Activated T-helper 1 cell treated with Interleukin-2 at 50 U/mL for 16 hours (primary cell): ENCODE measurements around the gene SLC12A9.
A peak's percentile ranks its signal among the peaks of the same experiment; 100 is the strongest.
"Not testable (repeated sequence)": the region's sequence is repeated elsewhere in the genome, so short reads cannot be mapped to it uniquely, and the experiment has no call there.

Experiments used
- DNase-seq: peaks from one replicate; pipeline ENCODE4 v3.0.0-alpha.2; 2020; ENCODE audit warnings: low read depth

The SLC12A9 gene

GRCh38 chr7:100825751-100826513 is 26.6 kb upstream of the SLC12A9 start:
- DNase-seq = no peak

GRCh38 chr7:100826514-100827329 is 25.8 kb upstream of the SLC12A9 start:
- DNase-seq = no peak

- DNase-seq = no peak
Observed at GRCh38 chr7:100827330-100828226, 24.9 kb upstream of the SLC12A9 start, which contains the start of gene EPHB4. Gene EPHB4 (minus strand): TSS chr7:100827523. CDS start chr7:100827030, 493 bp downstream.

- DNase-seq = no peak
Observed at GRCh38 chr7:100829150-100829716, 23.3 kb upstream of the SLC12A9 start.

GRCh38 chr7:100830396-100830795 is 22.1 kb upstream of the SLC12A9 start:
- DNase-seq = no peak

- no peak for DNase-seq
Observed at GRCh38 chr7:100832281-100832633, 20.3 kb upstream of the SLC12A9 start.

- no peak for DNase-seq
Observed at GRCh38 chr7:100835903-100836811, 16.4 kb upstream of the SLC12A9 start.

- DNase-seq = no peak
Observed at GRCh38 chr7:100836812-100837098, 15.8 kb upstream of the SLC12A9 start.

GRCh38 chr7:100837099-100837836 is 15.2 kb upstream of the SLC12A9 start:
- DNase-seq = peak; percentile 63

GRCh38 chr7:100839361-100839760 is 13.2 kb upstream of the SLC12A9 start:
- DNase-seq = no peak

- no peak for DNase-seq
Observed at GRCh38 chr7:100840470-100841100, 11.9 kb upstream of the SLC12A9 start.

GRCh38 chr7:100847360-100847759 is 5.2 kb upstream of the SLC12A9 start:
- DNase-seq = no peak

GRCh38 chr7:100854146-100854895 is 1.8 kb downstream of the SLC12A9 start:
- DNase-seq = no peak

GRCh38 chr7:100854899-100855298 is 2.4 kb downstream of the SLC12A9 start:
- DNase-seq = not testable (repeated sequence)

GRCh38 chr7:100855515-100855914 is 3.0 kb downstream of the SLC12A9 start:
- DNase-seq = no peak

GRCh38 chr7:100856871-100857282 is 4.4 kb downstream of the SLC12A9 start:
- no peak for DNase-seq

- DNase-seq = no peak
Observed at GRCh38 chr7:100859856-100860255, 7.3 kb downstream of the SLC12A9 start.

- no peak for DNase-seq
Observed at GRCh38 chr7:100860702-100861615, 8.4 kb downstream of the SLC12A9 start.
